MG63 (cell line): Measurements from ENCODE around the gene CLASP1. TPM values are rescaled to one million over a fixed set of nuclear protein-coding genes. Genes with fewer than 3 reads are reported as not detected.
A peak's percentile ranks its signal among the peaks of the same experiment; 100 is the strongest.
"Not testable (repeated sequence)": the region's sequence is repeated elsewhere in the genome, so short reads cannot be mapped to it uniquely, and the experiment has no call there.

Experiments
- DNase-seq: peaks from one replicate; pipeline ENCODE4 v3.0.0-alpha.2; 2020
- H3K27me3 ChIP-seq: fragments of 250-450 bp; sonication (Bioruptor Pico); 2 replicates; pipeline ENCODE4 v1.5.1; 2020; ENCODE audit warnings: mild to moderate bottlenecking, moderate library complexity
- H3K36me3 ChIP-seq: fragments of 250-450 bp; sonication (Bioruptor Pico); 2 replicates; pipeline ENCODE4 v1.5.1; 2020; ENCODE audit warnings: mild to moderate bottlenecking, moderate library complexity
- H3K4me3 ChIP-seq: fragments of 250-450 bp; sonication (Bioruptor Pico); 2 replicates; pipeline ENCODE4 v1.5.1; 2020; ENCODE audit warnings: mild to moderate bottlenecking, moderate library complexity
- H3K9me3 ChIP-seq: fragments of 250-450 bp; sonication (Bioruptor Pico); 2 replicates; pipeline ENCODE4 v1.5.1; 2020; ENCODE audit warnings: mild to moderate bottlenecking, moderate library complexity
- total RNA-seq: library from RNA; depleted of rRNA; stranded (reverse); fragments of >200 nt; shearing (Covaris generic); gene quantifications from 2 replicates; pipeline ENCODE4 v1.2.3, GENCODE V29; 2014; ENCODE audit warnings: low replicate concordance

The CLASP1 gene
- total RNA-seq, 1 experiment from 2014 or later: 20.8 TPM

DNA sequence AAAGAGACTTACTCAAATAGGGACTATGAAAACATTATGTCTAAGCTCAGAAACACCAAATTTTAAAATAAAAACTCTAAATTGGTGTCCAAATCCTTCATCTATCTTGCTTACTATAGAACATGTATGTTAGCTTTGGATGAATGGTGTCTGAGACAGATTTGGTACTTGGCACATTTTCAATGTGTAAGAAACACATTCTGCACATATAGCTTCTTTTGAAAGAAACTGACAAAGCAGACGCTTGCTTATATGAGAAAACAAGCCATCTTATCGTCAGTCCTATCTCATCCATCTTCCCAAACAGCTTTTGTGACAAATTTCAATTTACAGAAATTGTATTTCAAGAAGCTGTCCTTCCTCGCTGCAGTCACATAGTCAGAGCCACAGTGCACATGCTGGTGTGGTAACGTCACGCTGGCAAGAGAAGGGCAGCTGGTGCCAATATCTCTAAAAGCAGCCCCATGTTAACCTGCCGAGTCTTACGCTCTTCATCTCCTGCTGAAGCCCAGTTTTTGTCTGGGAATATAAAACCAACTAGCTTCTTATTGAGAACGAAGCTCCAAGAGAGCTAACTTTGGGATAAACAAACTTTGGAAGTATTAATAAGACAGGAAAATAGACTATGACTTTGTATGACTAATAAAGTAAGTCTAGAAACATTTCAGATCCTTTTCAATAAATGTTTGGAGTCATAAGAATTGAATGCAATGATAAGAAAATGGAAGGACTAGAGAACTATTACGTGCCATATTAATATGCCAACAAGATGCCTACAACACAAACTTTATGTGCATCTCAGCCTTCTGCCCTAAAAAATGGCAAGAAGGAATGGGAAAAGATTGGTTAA lies 289.3 kb downstream of the CLASP1 start:
- Histone ChIP-seq H3K4me3 (no peak overlapping the region), H3K9me3 (no peaks in the 10 kb centered on the region), H3K27me3 (no peaks in the 10 kb centered on the region), H3K36me3 (peaks cover 51% of the 10 kb centered on the region)
- peak; percentile 62 for DNase-seq

GRCh38 chr2:121359170-121359569 lies 290.1 kb downstream of the CLASP1 start:
- peaks cover 56% of the 10 kb centered on the region for H3K36me3 ChIP-seq
- no peaks in the 10 kb centered on the region for H3K9me3 ChIP-seq
- no peaks in the 10 kb centered on the region for H3K27me3 ChIP-seq
- DNase-seq: no peak
- no peak overlapping the region for H3K4me3 ChIP-seq

GRCh38 chr2:121358291-121358690 lies 291.0 kb downstream of the CLASP1 start:
- Histone ChIP-seq H3K9me3 (no peaks in the 10 kb centered on the region), H3K27me3 (no peaks in the 10 kb centered on the region), H3K36me3 (peaks cover 58% of the 10 kb centered on the region), H3K4me3 (no peak overlapping the region)
- DNase-seq: no peak

DNA sequence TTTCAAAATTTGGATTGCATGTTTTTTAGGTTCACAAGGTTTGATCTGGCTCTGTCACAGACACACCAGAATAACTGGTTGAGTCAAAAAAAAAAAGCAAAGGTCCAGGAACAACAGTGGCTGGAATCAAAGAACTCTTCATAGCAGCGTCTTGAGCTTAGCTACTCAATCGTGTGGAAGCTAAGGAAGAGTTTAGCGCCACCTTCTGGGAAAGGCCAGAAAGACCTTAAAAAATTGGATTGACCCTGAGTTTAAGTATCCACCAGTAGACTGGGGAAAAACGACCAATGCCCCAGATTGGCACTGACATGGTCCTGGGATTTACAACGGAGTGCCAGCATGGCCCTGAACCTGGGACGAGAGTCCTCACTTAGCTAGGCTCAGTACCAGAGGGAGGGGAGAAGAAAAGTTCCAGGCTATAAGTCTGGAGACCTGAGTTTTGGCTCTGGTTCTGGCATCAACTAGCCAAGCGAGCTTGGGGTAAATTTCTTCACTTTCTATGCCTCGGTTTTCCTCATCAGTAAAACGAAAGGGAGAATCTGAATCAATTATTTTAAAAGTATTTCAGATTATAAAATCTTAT lies 293.1 kb downstream of the CLASP1 start:
- DNase-seq: peak; percentile 23
- H3K27me3 ChIP-seq: no peaks in the 10 kb centered on the region
- H3K9me3 ChIP-seq: no peaks in the 10 kb centered on the region
- H3K36me3 ChIP-seq: peaks cover 49% of the 10 kb centered on the region
- H3K4me3 ChIP-seq: no peak overlapping the region

GRCh38 chr2:121355488-121355887 lies 293.8 kb downstream of the CLASP1 start:
- H3K27me3 ChIP-seq: no peaks in the 10 kb centered on the region
- peaks cover 54% of the 10 kb centered on the region for H3K36me3 ChIP-seq
- DNase-seq: peak; percentile 47
- no peaks in the 10 kb centered on the region for H3K9me3 ChIP-seq
- H3K4me3 ChIP-seq: no peak overlapping the region

- peaks cover 55% of the 10 kb centered on the region for H3K36me3 ChIP-seq
- DNase-seq: no peak
- H3K27me3 ChIP-seq: no peaks in the 10 kb centered on the region
- no peak overlapping the region for H3K4me3 ChIP-seq
- H3K9me3 ChIP-seq: no peaks in the 10 kb centered on the region
These were observed 297.5 kb downstream of the CLASP1 start for GRCh38 chr2:121351521-121352318.

GRCh38 chr2:121350890-121351289 lies 298.4 kb downstream of the CLASP1 start:
- DNase-seq: no peak
- H3K27me3 ChIP-seq: no peaks in the 10 kb centered on the region
- H3K4me3 ChIP-seq: no peak overlapping the region
- no peaks in the 10 kb centered on the region for H3K9me3 ChIP-seq
- peaks cover 58% of the 10 kb centered on the region for H3K36me3 ChIP-seq

DNA sequence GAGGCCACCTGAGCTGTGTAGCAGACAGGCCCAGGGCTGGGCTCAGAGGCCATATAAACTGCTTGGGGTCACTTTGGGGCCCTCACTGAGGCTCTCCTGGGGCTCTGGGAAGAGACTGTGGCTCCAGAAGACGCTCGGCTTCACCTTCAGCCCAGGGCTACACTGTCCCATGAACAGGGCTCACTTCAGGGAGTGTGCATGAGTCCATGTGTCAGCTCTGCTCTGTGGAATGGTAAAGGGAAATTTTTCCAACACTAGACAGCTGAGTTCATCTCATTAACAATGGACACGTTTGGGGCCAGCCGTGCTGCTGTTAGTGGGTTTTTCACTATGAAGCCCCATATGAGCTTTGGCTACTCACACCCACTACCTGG lies 298.9 kb downstream of the CLASP1 start:
- H3K27me3 ChIP-seq: no peaks in the 10 kb centered on the region

GRCh38 chr2:121349721-121350401 lies 299.4 kb downstream of the CLASP1 start:
- no peak for DNase-seq
- Histone ChIP-seq H3K27me3 (no peaks in the 10 kb centered on the region), H3K36me3 (peaks cover 54% of the 10 kb centered on the region), H3K4me3 (no peak overlapping the region), H3K9me3 (no peaks in the 10 kb centered on the region)

More for the DNA sequence above, 298.9 kb downstream of the CLASP1 start:
- no peak for DNase-seq
- Histone ChIP-seq H3K9me3 (no peaks in the 10 kb centered on the region), H3K36me3 (peaks cover 56% of the 10 kb centered on the region), H3K4me3 (no peak overlapping the region)

DNA sequence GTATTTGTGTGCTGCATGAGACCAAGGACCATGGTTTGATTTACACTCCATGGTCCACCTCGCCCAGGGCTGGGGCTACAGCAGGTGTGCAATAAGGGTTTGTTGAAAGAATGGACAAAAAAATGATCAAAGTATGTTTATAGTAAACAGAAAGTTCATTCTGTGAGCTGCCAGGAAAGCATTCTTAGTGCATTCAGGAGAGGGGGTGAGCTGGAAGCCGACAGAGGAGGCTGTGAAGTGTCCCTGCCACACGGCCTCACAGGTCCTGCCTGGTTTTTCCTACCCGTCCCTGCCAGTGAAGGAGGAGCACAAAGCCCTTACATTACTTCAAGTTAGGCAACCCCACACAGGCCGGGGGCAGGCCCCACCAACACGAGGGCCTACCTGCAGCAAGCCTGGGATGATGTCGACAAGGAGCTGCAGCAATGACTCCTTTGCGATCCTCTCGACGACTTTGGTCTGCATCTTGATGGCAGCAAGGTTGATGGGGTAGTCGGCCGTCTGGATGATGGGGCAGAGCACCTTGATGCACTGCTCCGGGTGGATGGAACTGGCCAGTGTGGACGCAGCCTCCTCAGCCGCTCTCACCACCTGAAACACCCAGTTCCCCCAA lies 301.0 kb downstream of the CLASP1 start:
- Histone ChIP-seq H3K4me3 (no peak overlapping the region), H3K36me3 (peaks cover 54% of the 10 kb centered on the region), H3K27me3 (no peaks in the 10 kb centered on the region), H3K9me3 (no peaks in the 10 kb centered on the region)
- no peak for DNase-seq

GRCh38 chr2:121346859-121347258 lies 302.4 kb downstream of the CLASP1 start:
- Histone ChIP-seq H3K36me3 (peaks cover 61% of the 10 kb centered on the region), H3K4me3 (no peak overlapping the region), H3K9me3 (no peaks in the 10 kb centered on the region), H3K27me3 (no peaks in the 10 kb centered on the region)
- DNase-seq: no peak

GRCh38 chr2:121346407-121346806 lies 302.9 kb downstream of the CLASP1 start:
- H3K9me3 ChIP-seq: no peaks in the 10 kb centered on the region
- no peaks in the 10 kb centered on the region for H3K27me3 ChIP-seq

GRCh38 chr2:121345887-121346286 lies 303.4 kb downstream of the CLASP1 start:
- no peak for DNase-seq
- Histone ChIP-seq H3K4me3 (no peak overlapping the region), H3K9me3 (no peaks in the 10 kb centered on the region), H3K36me3 (peaks cover 61% of the 10 kb centered on the region), H3K27me3 (no peaks in the 10 kb centered on the region)

More at GRCh38 chr2:121346407-121346806, 302.9 kb downstream of the CLASP1 start:
- DNase-seq: no peak
- Histone ChIP-seq H3K36me3 (peaks cover 61% of the 10 kb centered on the region), H3K4me3 (no peak overlapping the region)

- H3K36me3 ChIP-seq: peaks cover 62% of the 10 kb centered on the region
- no peaks in the 10 kb centered on the region for H3K9me3 ChIP-seq
- no peak overlapping the region for H3K4me3 ChIP-seq
- no peaks in the 10 kb centered on the region for H3K27me3 ChIP-seq
- DNase-seq: no peak
These were observed 304.2 kb downstream of the CLASP1 start for GRCh38 chr2:121345101-121345500.

GRCh38 chr2:121343828-121344399 lies 305.3 kb downstream of the CLASP1 start:
- H3K4me3 ChIP-seq, DNase-seq, H3K9me3 ChIP-seq, H3K27me3 ChIP-seq: not testable (repeated sequence)
- H3K36me3 ChIP-seq: peaks cover 62% of the 10 kb centered on the region

DNA sequence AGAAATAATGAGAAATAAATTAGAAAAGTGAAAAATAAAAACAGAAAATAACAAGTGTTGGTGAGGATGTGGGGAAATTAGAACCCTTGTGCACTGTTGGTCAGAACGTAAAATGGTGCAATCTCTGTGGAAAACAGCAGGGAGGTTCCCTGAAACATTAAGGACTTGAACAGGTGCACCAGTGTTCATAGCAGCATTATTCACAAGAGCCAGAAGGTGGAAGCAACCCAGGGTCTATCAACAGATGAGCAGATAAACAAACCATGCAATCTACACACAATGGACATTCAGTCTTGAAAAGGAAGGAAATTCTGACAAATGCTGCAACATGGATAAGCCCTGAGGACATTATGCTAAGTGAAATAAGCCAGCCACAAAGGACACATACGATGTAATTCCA lies 306.1 kb downstream of the CLASP1 start:
- no peaks in the 10 kb centered on the region for H3K9me3 ChIP-seq
- DNase-seq: no peak
- H3K4me3 ChIP-seq: no peak overlapping the region
- peaks cover 61% of the 10 kb centered on the region for H3K36me3 ChIP-seq
- H3K27me3 ChIP-seq: no peaks in the 10 kb centered on the region
